ENCODE data around the gene NPTX1.

NPTX1 gene

GRCh38 chr17:80438806-80439205 is 37.6 kb downstream of the NPTX1 start:
- H3K4me3 ChIP-seq (ENCODE audit: low read depth, low read length) = no peak overlapping the region
- TF ChIP-seq MAX (IDR thresholded peaks at IDR 0.05; ENCODE audit: low read depth, low read length) (no peak), CTCF (IDR thresholded peaks at IDR 0.05; ENCODE audit: low read depth, low read length) (no peak), MYC (IDR thresholded peaks at IDR 0.05; ENCODE audit: low read depth, low read length) (no peak), POLR2A (IDR thresholded peaks at IDR 0.05; ENCODE audit: extremely low read depth, insufficient read length) (no peak)
- DNase-seq (ENCODE audit: low read depth) = no peak

GRCh38 chr17:80437532-80437931 is 38.9 kb downstream of the NPTX1 start:
- TF ChIP-seq MAX (IDR thresholded peaks at IDR 0.05; ENCODE audit: low read depth, low read length) (no peak), CTCF (IDR thresholded peaks at IDR 0.05; ENCODE audit: low read depth, low read length) (no peak), MYC (IDR thresholded peaks at IDR 0.05; ENCODE audit: low read depth, low read length) (no peak), POLR2A (IDR thresholded peaks at IDR 0.05; ENCODE audit: extremely low read depth, insufficient read length) (no peak)
- no peak overlapping the region for H3K4me3 ChIP-seq (ENCODE audit: low read depth, low read length)
- no peak for DNase-seq (ENCODE audit: low read depth)

- H3K4me3 ChIP-seq (ENCODE audit: low read depth, low read length) = no peak overlapping the region
Observed at GRCh38 chr17:80433916-80434666, 42.3 kb downstream of the NPTX1 start.

GRCh38 chr17:80432961-80433550 is 43.4 kb downstream of the NPTX1 start:
- no peak for DNase-seq (ENCODE audit: low read depth)
- TF ChIP-seq POLR2A (IDR thresholded peaks at IDR 0.05; ENCODE audit: extremely low read depth, insufficient read length) (no peak), MAX (IDR thresholded peaks at IDR 0.05; ENCODE audit: low read depth, low read length) (no peak), CTCF (IDR thresholded peaks at IDR 0.05; ENCODE audit: low read depth, low read length) (no peak), MYC (IDR thresholded peaks at IDR 0.05; ENCODE audit: low read depth, low read length) (no peak)
- no peak overlapping the region for H3K4me3 ChIP-seq (ENCODE audit: low read depth, low read length)

More at GRCh38 chr17:80433916-80434666, 42.3 kb downstream of the NPTX1 start:
- DNase-seq (ENCODE audit: low read depth) = no peak
- TF ChIP-seq MYC (IDR thresholded peaks at IDR 0.05; ENCODE audit: low read depth, low read length) (no peak), MAX (IDR thresholded peaks at IDR 0.05; ENCODE audit: low read depth, low read length) (no peak), CTCF (IDR thresholded peaks at IDR 0.05; ENCODE audit: low read depth, low read length) (no peak), POLR2A (IDR thresholded peaks at IDR 0.05; ENCODE audit: extremely low read depth, insufficient read length) (no peak)

- DNase-seq (ENCODE audit: low read depth) = no peak
- TF ChIP-seq POLR2A (IDR thresholded peaks at IDR 0.05; ENCODE audit: extremely low read depth, insufficient read length) = no peak
- no peak for TF ChIP-seq MYC (IDR thresholded peaks at IDR 0.05; ENCODE audit: low read depth, low read length)
- no peak for TF ChIP-seq MAX (IDR thresholded peaks at IDR 0.05; ENCODE audit: low read depth, low read length)
- no peak for TF ChIP-seq CTCF (IDR thresholded peaks at IDR 0.05; ENCODE audit: low read depth, low read length)
- no peak overlapping the region for H3K4me3 ChIP-seq (ENCODE audit: low read depth, low read length)
Observed at GRCh38 chr17:80432350-80432955, 44.0 kb downstream of the NPTX1 start.
